ENCODE measurements around the gene HCAR3. TPM values are rescaled to one million over a fixed set of nuclear protein-coding genes. Genes with fewer than 3 reads are reported as not detected.

HCAR3 gene
- total and polyA plus RNA-seq, 2 donors (not counting 1 experiment from before 2014, with no cell fraction given), result 0.12 to 1.2 TPM

GRCh38 chr12:122669397-122670070 lies 47.1 kb downstream of the HCAR3 start:
- Histone ChIP-seq H3K4me1 (ENCODE audit: control insufficient read depth in 2 of 2, insufficient read depth in 2 of 2, low read length in 2 of 2) (no peaks in the 10 kb centered on the region), H3K27me3 (replicated peaks in 1 of 4; ENCODE audit: control extremely low read depth in 1 of 4, control insufficient read depth in 3 of 4, insufficient read depth in 4 of 4, low read length in 3 of 4) (no peaks in the 10 kb centered on the region), H4K20me1 (ENCODE audit: control insufficient read depth, insufficient read depth, low read length, poor library complexity, severe bottlenecking) (no peaks in the 10 kb centered on the region), H3K9ac (ENCODE audit: low read length) (no peak overlapping the region), H3K9me3 (ENCODE audit: control extremely low read depth in 1 of 3, control insufficient read depth in 2 of 3, insufficient read depth in 1 of 3, low read length in 2 of 3) (no peaks in the 10 kb centered on the region), H3K4me2 (replicated peaks; ENCODE audit: low read depth, low read length, poor library complexity, severe bottlenecking) (no peak overlapping the region), H2AFZ (ENCODE audit: insufficient read depth, low read depth, low read length, poor library complexity, severe bottlenecking) (no peak overlapping the region), H3K27ac (ENCODE audit: low read length in 2 of 2) (no peak overlapping the region), H3K4me3 (ENCODE audit: control extremely low read depth in 1 of 5, extremely low read depth in 1 of 5, insufficient read depth in 1 of 5, low read depth in 2 of 5, low read length in 4 of 5) (no peak overlapping the region), H3K79me2 (ENCODE audit: control insufficient read depth, insufficient read depth, low read length) (no peaks in the 10 kb centered on the region), H3K36me3 (replicated peaks in 1 of 2; ENCODE audit: control extremely low read depth in 1 of 2, control insufficient read depth in 1 of 2, extremely low read depth in 1 of 2, insufficient read depth in 2 of 2, low read length in 1 of 2) (no peaks in the 10 kb centered on the region)
- H3K4me3 Mint-ChIP-seq, result no peak overlapping the region
- ChIA-PET POLR2A (no interaction called here), CTCF (no interaction called here)
- DNase-seq, result no peak
- no peak overlapping the region for H3K27ac Mint-ChIP-seq
- H3K9me3 Mint-ChIP-seq (ENCODE audit: insufficient read depth), result no peaks in the 10 kb centered on the region
- WGBS (ENCODE audit: insufficient coverage), result 100% methylated on average over 1 of the region's 5 CpGs
- no peaks in the 10 kb centered on the region for H3K4me1 Mint-ChIP-seq
- intact Hi-C loops (cut with micrococcal nuclease), result no loop called here
- peaks cover 5% of the 10 kb centered on the region for H3K27me3 Mint-ChIP-seq
- no peak for ATAC-seq (ENCODE audit: low read depth)
- TF ChIP-seq EZH2 (IDR thresholded peaks at IDR 0.05; ENCODE audit: borderline replicate concordance, insufficient read depth, low read depth, low read length, poor library complexity, severe bottlenecking), result no peak
- no peak for TF ChIP-seq CTCF (IDR thresholded peaks at IDR 0.05)

- H3K4me3 Mint-ChIP-seq, result no peak overlapping the region
- no peak overlapping the region for H3K9ac ChIP-seq (ENCODE audit: low read length)
- no CpG with 5 or more reads among the region's 2 CpGs for WGBS (ENCODE audit: insufficient coverage)
- ATAC-seq (ENCODE audit: low read depth) (no peak), DNase-seq (no peak)
- no peak overlapping the region for H3K27ac Mint-ChIP-seq
- H3K79me2 ChIP-seq (ENCODE audit: control insufficient read depth, insufficient read depth, low read length), result no peaks in the 10 kb centered on the region
- no peak for TF ChIP-seq CTCF (IDR thresholded peaks at IDR 0.05)
- no peak for TF ChIP-seq EZH2 (IDR thresholded peaks at IDR 0.05; ENCODE audit: borderline replicate concordance, insufficient read depth, low read depth, low read length, poor library complexity, severe bottlenecking)
- no peak overlapping the region for H2AFZ ChIP-seq (ENCODE audit: insufficient read depth, low read depth, low read length, poor library complexity, severe bottlenecking)
- no peaks in the 10 kb centered on the region for H3K9me3 Mint-ChIP-seq (ENCODE audit: insufficient read depth)
- H3K4me3 ChIP-seq (ENCODE audit: control extremely low read depth in 1 of 5, extremely low read depth in 1 of 5, insufficient read depth in 1 of 5, low read depth in 2 of 5, low read length in 4 of 5), result no peak overlapping the region
- no peak overlapping the region for H3K4me2 ChIP-seq (replicated peaks; ENCODE audit: low read depth, low read length, poor library complexity, severe bottlenecking)
- ChIA-PET CTCF (no interaction called here), POLR2A (no interaction called here)
- H3K27me3 ChIP-seq (replicated peaks in 1 of 4; ENCODE audit: control extremely low read depth in 1 of 4, control insufficient read depth in 3 of 4, insufficient read depth in 4 of 4, low read length in 3 of 4), result no peaks in the 10 kb centered on the region
- H4K20me1 ChIP-seq (ENCODE audit: control insufficient read depth, insufficient read depth, low read length, poor library complexity, severe bottlenecking), result no peaks in the 10 kb centered on the region
- no peaks in the 10 kb centered on the region for H3K4me1 ChIP-seq (ENCODE audit: control insufficient read depth in 2 of 2, insufficient read depth in 2 of 2, low read length in 2 of 2)
- H3K27me3 Mint-ChIP-seq, result peaks cover 5% of the 10 kb centered on the region
- H3K9me3 ChIP-seq (ENCODE audit: control extremely low read depth in 1 of 3, control insufficient read depth in 2 of 3, insufficient read depth in 1 of 3, low read length in 2 of 3), result no peaks in the 10 kb centered on the region
- no peak overlapping the region for H3K27ac ChIP-seq (ENCODE audit: low read length in 2 of 2)
- H3K4me1 Mint-ChIP-seq, result no peaks in the 10 kb centered on the region
- intact Hi-C loops (cut with micrococcal nuclease), result no loop called here
- no peaks in the 10 kb centered on the region for H3K36me3 ChIP-seq (replicated peaks in 1 of 2; ENCODE audit: control extremely low read depth in 1 of 2, control insufficient read depth in 1 of 2, extremely low read depth in 1 of 2, insufficient read depth in 2 of 2, low read length in 1 of 2)
Measured at GRCh38 chr12:122668268-122668667, 48.3 kb downstream of the HCAR3 start.

All from B cell (primary cell).